ENCODE data around the gene RFLNA. TPM values are rescaled to one million over a fixed set of nuclear protein-coding genes. Genes with fewer than 3 reads are reported as not detected.

RFLNA gene
- total RNA-seq, 1 experiment from 2014 or later: 0.07 TPM

- in situ Hi-C loops (cut with HindIII; ENCODE audit: low pct_unique_long_range_greater_than_20kb, low sequenced_read_pairs): no loop called here
- no peak for DNase-seq (ENCODE audit: low read depth)
Observed at GRCh38 chr12:124326104-124326503, 31.2 kb downstream of the RFLNA start.

GRCh38 chr12:124326871-124327270 lies 32.0 kb downstream of the RFLNA start:
- no peak for DNase-seq (ENCODE audit: low read depth)
- in situ Hi-C loops (cut with HindIII; ENCODE audit: low pct_unique_long_range_greater_than_20kb, low sequenced_read_pairs): no loop called here

GRCh38 chr12:124327362-124328043 lies 32.6 kb downstream of the RFLNA start:
- no peak for DNase-seq (ENCODE audit: low read depth)
- in situ Hi-C loops (cut with HindIII; ENCODE audit: low pct_unique_long_range_greater_than_20kb, low sequenced_read_pairs): no loop called here

GRCh38 chr12:124328116-124328515 lies 33.2 kb downstream of the RFLNA start:
- in situ Hi-C loops (cut with HindIII; ENCODE audit: low pct_unique_long_range_greater_than_20kb, low sequenced_read_pairs): no loop called here
- DNase-seq (ENCODE audit: low read depth): no peak

GRCh38 chr12:124328636-124329035 lies 33.7 kb downstream of the RFLNA start:
- in situ Hi-C loops (cut with HindIII; ENCODE audit: low pct_unique_long_range_greater_than_20kb, low sequenced_read_pairs): no loop called here
- no peak for DNase-seq (ENCODE audit: low read depth)

GRCh38 chr12:124332058-124332672 lies 37.3 kb downstream of the RFLNA start:
- in situ Hi-C loops (cut with HindIII; ENCODE audit: low pct_unique_long_range_greater_than_20kb, low sequenced_read_pairs): no loop called here
- no peak for DNase-seq (ENCODE audit: low read depth)

GRCh38 chr12:124332900-124333299 lies 38.0 kb downstream of the RFLNA start:
- no peak for DNase-seq (ENCODE audit: low read depth)
- in situ Hi-C loops (cut with HindIII; ENCODE audit: low pct_unique_long_range_greater_than_20kb, low sequenced_read_pairs): no loop called here

- DNase-seq (ENCODE audit: low read depth): no peak
- in situ Hi-C loops (cut with HindIII; ENCODE audit: low pct_unique_long_range_greater_than_20kb, low sequenced_read_pairs): no loop called here
Observed at GRCh38 chr12:124333724-124334123, 38.8 kb downstream of the RFLNA start.

- no peak for DNase-seq (ENCODE audit: low read depth)
- in situ Hi-C loops (cut with HindIII; ENCODE audit: low pct_unique_long_range_greater_than_20kb, low sequenced_read_pairs): no loop called here
Observed at GRCh38 chr12:124334266-124334665, 39.4 kb downstream of the RFLNA start.

- in situ Hi-C loops (cut with HindIII; ENCODE audit: low pct_unique_long_range_greater_than_20kb, low sequenced_read_pairs): no loop called here
- no peak for DNase-seq (ENCODE audit: low read depth)
Observed at GRCh38 chr12:124334976-124335375, 40.1 kb downstream of the RFLNA start.

GRCh38 chr12:124335426-124336183 lies 40.7 kb downstream of the RFLNA start:
- DNase-seq (ENCODE audit: low read depth): no peak
- in situ Hi-C loops (cut with HindIII; ENCODE audit: low pct_unique_long_range_greater_than_20kb, low sequenced_read_pairs): no loop called here

- DNase-seq (ENCODE audit: low read depth): no peak
- in situ Hi-C loops (cut with HindIII; ENCODE audit: low pct_unique_long_range_greater_than_20kb, low sequenced_read_pairs): no loop called here
Observed at GRCh38 chr12:124336184-124336437, 41.2 kb downstream of the RFLNA start.

- DNase-seq (ENCODE audit: low read depth): no peak
- in situ Hi-C loops (cut with HindIII; ENCODE audit: low pct_unique_long_range_greater_than_20kb, low sequenced_read_pairs): no loop called here
Observed at GRCh38 chr12:124336742-124337520, 42.0 kb downstream of the RFLNA start.

- no peak for DNase-seq (ENCODE audit: low read depth)
- in situ Hi-C loops (cut with HindIII; ENCODE audit: low pct_unique_long_range_greater_than_20kb, low sequenced_read_pairs): no loop called here
Observed at GRCh38 chr12:124337622-124338021, 42.7 kb downstream of the RFLNA start.

- in situ Hi-C loops (cut with HindIII; ENCODE audit: low pct_unique_long_range_greater_than_20kb, low sequenced_read_pairs): no loop called here
- DNase-seq (ENCODE audit: low read depth): no peak
Observed at GRCh38 chr12:124338448-124338847, 43.6 kb downstream of the RFLNA start.

GRCh38 chr12:124338876-124339603 lies 44.1 kb downstream of the RFLNA start:
- in situ Hi-C loops (cut with HindIII; ENCODE audit: low pct_unique_long_range_greater_than_20kb, low sequenced_read_pairs): no loop called here
- DNase-seq (ENCODE audit: low read depth): no peak

- no peak for DNase-seq (ENCODE audit: low read depth)
- in situ Hi-C loops (cut with HindIII; ENCODE audit: low pct_unique_long_range_greater_than_20kb, low sequenced_read_pairs): no loop called here
Observed at GRCh38 chr12:124340080-124340900, 45.4 kb downstream of the RFLNA start.

GRCh38 chr12:124341645-124342069 lies 46.8 kb downstream of the RFLNA start:
- in situ Hi-C loops (cut with HindIII; ENCODE audit: low pct_unique_long_range_greater_than_20kb, low sequenced_read_pairs): no loop called here
- no peak for DNase-seq (ENCODE audit: low read depth)

Measured in Caki2 (cell line).